ENCODE data around the gene ATAD3C.

ATAD3C gene

DNA sequence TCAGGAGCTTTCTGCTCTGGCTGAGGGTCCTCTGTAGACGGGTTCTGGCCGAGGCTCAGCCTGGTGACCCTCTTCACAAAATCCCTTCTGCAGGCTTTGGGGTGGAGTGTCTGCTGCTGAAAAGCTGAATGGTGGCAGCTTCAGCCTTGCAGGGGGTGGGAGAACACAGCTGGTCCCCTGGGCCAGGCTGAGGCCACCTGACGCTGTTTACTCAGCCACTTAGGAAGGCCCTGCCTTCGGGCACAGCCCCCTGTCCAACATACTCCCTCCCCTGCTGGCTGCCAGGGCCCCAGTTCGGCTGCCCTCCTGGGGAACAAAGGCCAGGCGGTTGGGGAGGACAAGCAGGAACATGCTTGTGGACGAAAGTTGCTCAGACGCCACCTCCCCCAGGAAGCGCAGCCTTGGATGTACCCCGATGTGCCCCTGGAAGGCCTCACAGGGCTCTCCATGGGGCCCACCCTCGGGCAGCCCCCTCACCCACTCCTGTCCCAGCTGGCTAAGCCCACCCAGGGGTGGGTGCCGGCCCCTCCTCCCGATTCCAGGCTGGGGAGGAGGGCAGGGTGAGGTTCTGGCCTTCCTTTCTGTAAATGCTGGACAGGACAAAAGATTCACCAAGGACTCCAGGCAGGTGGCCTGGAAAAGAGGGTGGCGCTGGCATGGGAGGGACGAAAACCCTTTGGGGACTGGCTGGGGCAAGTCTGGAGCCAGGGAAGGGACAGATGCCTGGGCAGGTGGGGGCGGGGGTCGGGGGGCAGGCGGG is 28.2 kb upstream of the ATAD3C start, which contains the start of gene ANKRD65:
ANKRD65 (minus strand) TSS at position 130 of the 760 bp plus-strand sequence. CDS start 271 bp downstream, outside the sequence.
- no peak for TF ChIP-seq CTCF (IDR thresholded peaks at IDR 0.05; ENCODE audit: low read depth, low read length, missing control alignments)
- in situ Hi-C loops (cut with HindIII; ENCODE audit: low sequenced_read_pairs), result no loop called here
- no peak within 1 kb of the TSS for H3K4me3 ChIP-seq (ENCODE audit: low read depth, low read length)
- no peak for DNase-seq (ENCODE audit: low read depth)

DNA sequence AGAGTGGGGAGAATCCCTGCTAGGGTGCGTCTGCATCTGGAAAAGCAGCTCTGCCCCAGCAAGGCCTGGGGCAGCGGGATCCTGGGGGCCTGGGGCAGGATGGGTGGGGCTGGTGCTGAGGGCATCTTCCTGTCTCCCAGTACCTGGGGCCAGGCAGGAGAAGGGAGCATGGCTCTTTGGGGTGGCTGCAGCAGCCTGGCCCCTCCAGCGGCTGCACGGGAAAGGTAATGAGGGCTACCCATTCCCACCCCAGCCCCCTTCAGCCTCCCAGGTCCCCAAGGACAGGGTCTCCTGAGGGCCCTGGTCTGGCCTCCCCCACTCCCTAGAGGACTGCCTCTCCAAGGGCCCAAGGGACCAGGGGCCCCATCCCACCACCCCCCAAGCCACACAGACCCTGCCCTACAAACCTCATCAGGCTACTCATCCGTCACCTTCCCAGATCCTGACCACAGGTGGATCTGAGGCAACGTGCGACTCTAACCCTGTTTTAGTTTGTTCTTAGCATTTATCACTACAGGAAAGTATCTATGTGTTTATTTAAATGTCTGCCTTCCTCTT is 27.5 kb upstream of the ATAD3C start:
- no peak overlapping the region for H3K4me3 ChIP-seq (ENCODE audit: low read depth, low read length)
- in situ Hi-C loops (cut with HindIII; ENCODE audit: low sequenced_read_pairs), result no loop called here
- no peak for TF ChIP-seq CTCF (IDR thresholded peaks at IDR 0.05; ENCODE audit: low read depth, low read length, missing control alignments)
- no peak for DNase-seq (ENCODE audit: low read depth)

GRCh38 chr1:1422465-1423244 is 26.8 kb upstream of the ATAD3C start:
- in situ Hi-C loops (cut with HindIII; ENCODE audit: low sequenced_read_pairs), result no loop called here
- H3K4me3 ChIP-seq (ENCODE audit: low read depth, low read length), result no peak overlapping the region
- no peak for TF ChIP-seq CTCF (IDR thresholded peaks at IDR 0.05; ENCODE audit: low read depth, low read length, missing control alignments)
- no peak for DNase-seq (ENCODE audit: low read depth)

DNA sequence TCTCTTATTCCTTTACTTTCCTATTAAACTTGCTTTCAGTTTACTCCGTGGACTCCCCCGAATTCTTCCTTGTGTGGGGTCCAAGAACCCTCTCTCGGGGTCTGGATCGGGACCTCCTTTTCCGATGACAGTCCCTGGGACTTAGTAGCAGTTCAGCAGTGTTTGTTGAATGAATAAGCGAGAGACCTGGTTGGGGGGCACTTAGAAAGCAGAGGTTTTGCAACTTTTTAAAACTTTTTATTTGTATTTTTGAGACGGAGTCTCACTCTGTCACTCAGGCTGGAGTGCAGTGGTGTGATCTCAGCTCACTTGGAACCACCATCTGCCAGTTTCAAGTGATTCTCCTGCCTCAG is 26.3 kb upstream of the ATAD3C start:
- TF ChIP-seq CTCF (IDR thresholded peaks at IDR 0.05; ENCODE audit: low read depth, low read length, missing control alignments), result no peak
- no peak for DNase-seq (ENCODE audit: low read depth)
- in situ Hi-C loops (cut with HindIII; ENCODE audit: low sequenced_read_pairs), result no loop called here

GRCh38 chr1:1424707-1425106 is 24.8 kb upstream of the ATAD3C start:
- no peak overlapping the region for H3K4me3 ChIP-seq (ENCODE audit: low read depth, low read length)
- in situ Hi-C loops (cut with HindIII; ENCODE audit: low sequenced_read_pairs), result no loop called here
- DNase-seq (ENCODE audit: low read depth), result no peak
- no peak for TF ChIP-seq CTCF (IDR thresholded peaks at IDR 0.05; ENCODE audit: low read depth, low read length, missing control alignments)

More for the DNA sequence above, 26.3 kb upstream of the ATAD3C start:
- no peak overlapping the region for H3K4me3 ChIP-seq (ENCODE audit: low read depth, low read length)

- in situ Hi-C loops (cut with HindIII; ENCODE audit: low sequenced_read_pairs), result no loop called here
- TF ChIP-seq CTCF (IDR thresholded peaks at IDR 0.05; ENCODE audit: low read depth, low read length, missing control alignments), result no peak
- no peak overlapping the region for H3K4me3 ChIP-seq (ENCODE audit: low read depth, low read length)
- no peak for DNase-seq (ENCODE audit: low read depth)
These were observed 24.1 kb upstream of the ATAD3C start for GRCh38 chr1:1425426-1425752.

All from astrocyte of the cerebellum (primary cell).